NCI-H128 (cell line): ENCODE measurements around the gene SHISA9.

Source experiments
- DNase-seq: peaks from one replicate; lab custom pipeline; 2025; ENCODE audit not compliant: unreplicated experiment; lab: John Stamatoyannopoulos, UW

SHISA9 gene

GRCh38 chr16:13064821-13065220 is 163.4 kb downstream of the SHISA9 start:
- no peak for DNase-seq

GRCh38 chr16:13067648-13068047 is 166.2 kb downstream of the SHISA9 start:
- no peak for DNase-seq

- DNase-seq, result no peak
Observed at GRCh38 chr16:13068912-13069583, 167.7 kb downstream of the SHISA9 start.

- no peak for DNase-seq
Observed at GRCh38 chr16:13070268-13070667, 168.9 kb downstream of the SHISA9 start.

GRCh38 chr16:13076878-13077277 is 175.5 kb downstream of the SHISA9 start:
- no peak for DNase-seq

GRCh38 chr16:13077816-13078215 is 176.4 kb downstream of the SHISA9 start:
- no peak for DNase-seq

- DNase-seq, result no peak
Observed at GRCh38 chr16:13080531-13080930, 179.1 kb downstream of the SHISA9 start.

GRCh38 chr16:13081825-13082331 is 180.5 kb downstream of the SHISA9 start:
- no peak for DNase-seq

GRCh38 chr16:13083681-13084080 is 182.3 kb downstream of the SHISA9 start:
- DNase-seq, result no peak

- DNase-seq, result no peak
Observed at GRCh38 chr16:13084331-13084730, 182.9 kb downstream of the SHISA9 start.

- no peak for DNase-seq
Observed at GRCh38 chr16:13093661-13094060, 192.3 kb downstream of the SHISA9 start.

GRCh38 chr16:13095061-13095460 is 193.7 kb downstream of the SHISA9 start:
- no peak for DNase-seq

- no peak for DNase-seq
Observed at GRCh38 chr16:13098536-13098935, 197.1 kb downstream of the SHISA9 start.

- no peak for DNase-seq
Observed at GRCh38 chr16:13099822-13100221, 198.4 kb downstream of the SHISA9 start.

- no peak for DNase-seq
Observed at GRCh38 chr16:13100970-13101369, 199.6 kb downstream of the SHISA9 start.

- no peak for DNase-seq
Observed at GRCh38 chr16:13101828-13102227, 200.4 kb downstream of the SHISA9 start.

- no peak for DNase-seq
Observed at GRCh38 chr16:13102401-13102800, 201.0 kb downstream of the SHISA9 start.

GRCh38 chr16:13103831-13104530 is 202.6 kb downstream of the SHISA9 start:
- no peak for DNase-seq

- DNase-seq, result no peak
Observed at GRCh38 chr16:13104772-13105171, 203.4 kb downstream of the SHISA9 start.

GRCh38 chr16:13105427-13105826 is 204.0 kb downstream of the SHISA9 start:
- no peak for DNase-seq

GRCh38 chr16:13106464-13106863 is 205.1 kb downstream of the SHISA9 start:
- DNase-seq, result no peak

GRCh38 chr16:13108126-13108525 is 206.7 kb downstream of the SHISA9 start:
- DNase-seq, result no peak

- no peak for DNase-seq
Observed at GRCh38 chr16:13109171-13109570, 207.8 kb downstream of the SHISA9 start.
